Endothelial cell of umbilical vein (primary cell): ENCODE measurements around the gene OCIAD2. TPM values are rescaled to one million over a fixed set of nuclear protein-coding genes. Genes with fewer than 3 reads are reported as not detected.

Experiments used
- BruUV-seq: library from RNA; stranded (reverse); fragments of 400-500 nt; replicated peaks from 2 replicates; lab custom pipeline; 2021; lab: Mats Ljungman, UMichigan
- CTCF ChIA-PET: fragments of 300-600, 350-600 bp; sonication (Branson Sonifier 250); formaldehyde crosslinking; loops from one replicate; lab custom pipeline; 2021; ENCODE audit warnings: antibody characterized with exemption, inconsistent platforms; lab: Charles Lee
- POLR2A ChIA-PET: fragments of 300-600, 350-600 bp; sonication (Branson Sonifier 250); formaldehyde crosslinking; loops from one replicate; lab custom pipeline; 2021; ENCODE audit warnings: antibody characterized with exemption, inconsistent platforms; lab: Charles Lee
- DNase-seq: peaks from one replicate; pipeline ENCODE4 v3.0.0-alpha.2; 2011; ENCODE audit warnings: low read depth, low spot score
- FAIRE-seq: peaks from 2 replicates; lab custom pipeline; 2011; peaks lifted over from hg19 to GRCh38; lab: Jason Lieb, UNC
- H2AFZ ChIP-seq: 2 replicates; pipeline ENCODE4 v1.6.0; 2012; ENCODE audit warnings: low read depth, low read length, control low read depth, inconsistent platforms
- H3K27ac ChIP-seq: 2 replicates; pipeline ENCODE4 v1.5.1; 2011; ENCODE audit warnings: low read depth, mild to moderate bottlenecking, control low read depth, low read length, moderate library complexity; ENCODE audit not compliant: insufficient read depth
- H3K27me3 ChIP-seq, 2 experiments: 2 replicates each; pipeline versions ENCODE4 v1.6.0 to v1.6.1; 2011; ENCODE audit warnings: low read length in 2 of 2, mixed read lengths in 1 of 2; ENCODE audit not compliant: control insufficient read depth in 2 of 2, insufficient read depth in 2 of 2
- H3K36me3 ChIP-seq, 2 experiments: 2 replicates in 1 of 2; 3 replicates in 1 of 2; pipeline ENCODE4 v1.5.1; 2011; ENCODE audit warnings: low read length in 2 of 2, mild to moderate bottlenecking in 1 of 2, moderate library complexity in 1 of 2; ENCODE audit not compliant: control insufficient read depth in 2 of 2, insufficient read depth in 2 of 2; ENCODE audit errors: extremely low read depth in 1 of 2
- H3K4me1 ChIP-seq: 3 replicates; pipeline ENCODE4 v1.5.1; 2011; ENCODE audit warnings: mild to moderate bottlenecking, low read length; ENCODE audit not compliant: control insufficient read depth, insufficient read depth; ENCODE audit errors: extremely low read depth
- H3K4me2 ChIP-seq: 2 replicates; pipeline ENCODE4 v1.6.1; 2011; ENCODE audit warnings: low read length, control low read depth, mixed read lengths; ENCODE audit not compliant: insufficient read depth
- H3K4me3 ChIP-seq, 3 experiments: fragments of 200-600 bp in 1 of 3; sonication (generic), shearing (Covaris generic) in 1 of 3; replicated peaks in 1 of 3; 2 replicates each; pipeline ENCODE4 v1.5.1; 2011 to 2016; ENCODE audit warnings: control low read depth in 3 of 3, low read length in 3 of 3, mild to moderate bottlenecking in 2 of 3, inconsistent platforms in 1 of 3, low read depth in 1 of 3, moderate library complexity in 1 of 3; ENCODE audit not compliant: insufficient read depth in 1 of 3
- H3K79me2 ChIP-seq: 2 replicates; pipeline ENCODE4 v1.6.0; 2012; ENCODE audit warnings: low read length, inconsistent platforms; ENCODE audit not compliant: control insufficient read depth, insufficient read depth
- H3K9ac ChIP-seq: replicated peaks from 2 replicates; pipeline ENCODE3; 2011; ENCODE audit warnings: low read length, control low read depth; ENCODE audit not compliant: insufficient read depth; ENCODE audit errors: extremely low read depth
- H3K9me1 ChIP-seq: replicated peaks from 3 replicates; pipeline ENCODE4 v1.6.0; 2011; ENCODE audit warnings: mild to moderate bottlenecking, low read length; ENCODE audit not compliant: control insufficient read depth, insufficient read depth; ENCODE audit errors: extremely low read depth
- H3K9me3 ChIP-seq: replicated peaks from 2 replicates; pipeline ENCODE4 v1.5.1; 2012; ENCODE audit warnings: low read length, inconsistent platforms; ENCODE audit not compliant: control insufficient read depth, insufficient read depth
- H4K20me1 ChIP-seq: replicated peaks from 2 replicates; pipeline ENCODE3; 2011; ENCODE audit warnings: mild to moderate bottlenecking, low read length; ENCODE audit not compliant: control insufficient read depth, insufficient read depth; ENCODE audit errors: extremely low read depth
- CTCF ChIP-seq, 2 donors: IDR thresholded peaks; 1 replicate in 1 of 2; 2 replicates in 1 of 2; pipeline ENCODE4 v1.5.1; 2011; ENCODE audit warnings: low read length in 2 of 2, mild to moderate bottlenecking in 2 of 2, moderate library complexity in 2 of 2, control low read depth in 1 of 2, inconsistent platforms in 1 of 2, low read depth in 1 of 2; ENCODE audit not compliant: insufficient read depth in 1 of 2; ENCODE audit errors: extremely low read depth in 1 of 2
- FOS ChIP-seq: IDR thresholded peaks from 2 replicates; pipeline ENCODE4 v1.6.1; 2011; ENCODE audit warnings: mild to moderate bottlenecking, low read length, moderate library complexity, borderline replicate concordance; ENCODE audit not compliant: insufficient read depth
- MYC ChIP-seq: IDR thresholded peaks from one replicate; pipeline ENCODE4 v1.6.1; 2011; ENCODE audit warnings: mild to moderate bottlenecking, low read depth, low read length
- POLR2AphosphoS5 ChIP-seq: IDR thresholded peaks from 2 replicates; pipeline ENCODE4 v1.6.1; 2012; ENCODE audit warnings: low read depth, mild to moderate bottlenecking, control low read depth, low read length, moderate library complexity; ENCODE audit not compliant: insufficient read depth
- dilution Hi-C: fragments of 300-500 bp; cut with MboI; formaldehyde crosslinking; loops from one replicate; pipeline ENCODE4 v1.15.0; 2019; ENCODE audit warnings: low sequenced_read_pairs; ENCODE audit not compliant: extremely low pct_ligation_motif_present
- intact Hi-C: fragments of 100-400 bp; cut with micrococcal nuclease; formaldehyde crosslinking; loops from one replicate; pipeline ENCODE4 v1.10.0; 2022
- polyA plus RNA-seq, 4 experiments: library from polyadenylated mRNA; depleted of rRNA in 3 of 4; stranded (reverse) in 3 of 4; unstranded in 1 of 4; fragments of >200 nt; gene quantifications; 2 replicates each; pipeline versions ENCODE4 v1.2.1 to v1.2.3, GENCODE V29; 2011 to 2012; ENCODE audit warnings: missing spikeins in 1 of 4
- total RNA-seq: library from RNA; stranded (reverse); gene quantifications from 2 replicates; pipeline ENCODE4 v1.2.3, GENCODE V29; 2021

OCIAD2 gene
- total and polyA plus RNA-seq, 2 donors (not counting 3 experiments of a cell fraction or from before 2014, with no cell fraction given), result 99.0 to 119 TPM

DNA sequence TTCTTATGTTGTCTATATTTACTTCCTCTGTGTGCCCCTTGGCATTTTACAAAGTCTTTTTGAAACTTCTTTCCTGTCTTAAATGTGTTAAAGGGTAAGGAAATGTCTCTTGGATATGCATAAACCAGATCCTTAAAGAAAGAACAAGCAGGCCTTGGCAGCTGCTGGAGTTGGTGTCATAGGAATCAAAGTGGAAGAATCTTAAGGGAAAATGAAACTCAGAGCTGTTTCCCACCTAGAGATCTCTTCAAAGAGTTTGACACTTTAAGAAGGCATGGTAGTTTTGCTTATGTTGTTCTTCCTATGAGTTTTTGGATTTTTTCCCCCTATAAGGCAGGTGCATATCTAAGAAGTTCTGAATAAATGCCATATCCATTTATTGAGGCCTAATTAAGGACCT, 42.5 kb upstream of the OCIAD2 start:
- ChIA-PET POLR2A (no interaction called here), CTCF (no interaction called here)
- no peaks in the 10 kb centered on the region for H4K20me1 ChIP-seq
- H3K9me3 ChIP-seq, result no peaks in the 10 kb centered on the region
- no peak overlapping the region for H3K27ac ChIP-seq
- no peak overlapping the region for H3K9ac ChIP-seq
- no peak overlapping the region for H3K4me3 ChIP-seq
- H3K9me1 ChIP-seq, result no peaks in the 10 kb centered on the region
- DNase-seq (no peak), FAIRE-seq (no peak)
- dilution Hi-C loops (no loop called here), intact Hi-C loops (no loop called here)
- peaks cover 0 to 5% of the 10 kb centered on the region in 2 experiments for H3K27me3 ChIP-seq
- no peak overlapping the region for H3K4me2 ChIP-seq
- TF ChIP-seq FOS (no peak), POLR2AphosphoS5 (no peak), CTCF (IDR thresholded peaks at IDR 0.05; ENCODE audit: extremely low read depth in 1 of 2, insufficient read depth in 1 of 2, low read depth in 1 of 2, low read length in 2 of 2) (no peak), MYC (no peak)
- no peaks in the 10 kb centered on the region for H3K79me2 ChIP-seq
- H3K36me3 ChIP-seq, result no peaks in the 10 kb centered on the region
- no TSS peak for BruUV-seq
- H3K4me1 ChIP-seq, result no peaks in the 10 kb centered on the region
- no peak overlapping the region for H2AFZ ChIP-seq

GRCh38 chr4:48947731-48948130, 41.2 kb upstream of the OCIAD2 start:
- Histone ChIP-seq H3K36me3 (no peaks in the 10 kb centered on the region), H3K27ac (no peak overlapping the region), H3K9me1 (no peaks in the 10 kb centered on the region), H3K4me2 (no peak overlapping the region), H3K4me1 (no peaks in the 10 kb centered on the region), H3K9ac (no peak overlapping the region), H3K9me3 (no peaks in the 10 kb centered on the region), H3K79me2 (no peaks in the 10 kb centered on the region), H4K20me1 (no peaks in the 10 kb centered on the region), H3K27me3 (peaks cover 0 to 5% of the 10 kb centered on the region in 2 experiments), H3K4me3 (no peak overlapping the region), H2AFZ (no peak overlapping the region)
- no peak for FAIRE-seq
- intact Hi-C loops, result no loop called here
- CTCF ChIA-PET, result no interaction called here
- no TSS peak for BruUV-seq
- no peak for TF ChIP-seq CTCF (IDR thresholded peaks at IDR 0.05; ENCODE audit: extremely low read depth in 1 of 2, insufficient read depth in 1 of 2, low read depth in 1 of 2, low read length in 2 of 2)
- dilution Hi-C loops, result no loop called here
- POLR2A ChIA-PET, result no interaction called here
- DNase-seq, result no peak
